ENCODE results near the gene TMEM132C.

- TF ChIP-seq CTCF (IDR thresholded peaks at IDR 0.05; ENCODE audit: control extremely low read depth in 1 of 3, insufficient read depth in 1 of 3, low read depth in 1 of 3, low read length in 3 of 3) (no peak), POLR2A (IDR thresholded peaks at IDR 0.05; ENCODE audit: control extremely low read depth in 1 of 2, low read depth in 2 of 2, low read length in 2 of 2) (no peak), SP2 (IDR thresholded peaks at IDR 0.05; ENCODE audit: low read length) (no peak), SP4 (IDR thresholded peaks at IDR 0.05; ENCODE audit: low read length) (no peak), EP300 (IDR thresholded peaks at IDR 0.05; ENCODE audit: borderline replicate concordance in 1 of 2, low read depth in 2 of 2, low read length in 2 of 2) (no peak), CBX5 (IDR thresholded peaks at IDR 0.05; ENCODE audit: low read depth, low read length) (no peak), RNF2 (IDR thresholded peaks at IDR 0.05; ENCODE audit: borderline replicate concordance, low read depth, low read length, missing control alignments, poor library complexity, severe bottlenecking) (no peak), MAFK (IDR thresholded peaks at IDR 0.05; ENCODE audit: low read depth, low read length) (no peak), TBP (IDR thresholded peaks at IDR 0.05; ENCODE audit: low read depth, low read length) (no peak), USF2 (IDR thresholded peaks at IDR 0.05; ENCODE audit: low read length) (no peak), E2F6 (IDR thresholded peaks at IDR 0.05) (no peak), ATF3 (IDR thresholded peaks at IDR 0.05; ENCODE audit: insufficient read depth, low read depth, low read length) (no peak)
Measured at GRCh38 chr12:128322341-128322740, 55.4 kb downstream of the TMEM132C start.
